ENCODE data around the gene WWC1. TPM values are rescaled to one million over a fixed set of nuclear protein-coding genes. Genes with fewer than 3 reads are reported as not detected.

Gene WWC1
- total RNA-seq, 1 donor from 2014 or later, result 48.6 TPM

DNA sequence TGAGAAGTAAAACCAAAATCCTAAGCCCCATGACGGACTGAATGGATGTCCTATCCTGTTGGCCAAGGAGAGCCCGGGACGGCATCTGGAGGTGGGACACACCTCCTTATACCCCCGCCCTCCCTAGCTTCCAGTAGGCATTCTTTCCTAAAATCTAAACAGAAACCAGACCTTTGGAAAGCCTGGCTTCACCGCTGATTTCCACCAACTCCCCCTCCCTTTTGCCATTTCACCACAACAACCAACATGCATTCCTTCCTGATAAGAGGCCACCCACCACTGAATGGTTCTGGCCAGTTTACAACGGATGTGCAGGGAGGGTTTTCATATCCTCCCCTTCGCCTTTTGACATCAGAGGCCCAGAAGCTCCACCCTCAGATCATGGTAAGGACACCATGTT lies 185.6 kb downstream of the WWC1 start:
- Histone ChIP-seq H3K79me2 (ENCODE audit: insufficient read depth, low read length) (no peaks in the 10 kb centered on the region), H3K36me3 (ENCODE audit: insufficient read depth, low read length) (no peaks in the 10 kb centered on the region), H3K4me3 (ENCODE audit: insufficient read depth, low read depth, low read length) (no peak overlapping the region), H3K4me2 (ENCODE audit: low read length) (peak overlapping the region; percentile 61), H3K9ac (ENCODE audit: low read length) (no peak overlapping the region), H3K9me3 (ENCODE audit: insufficient read depth, low read depth, low read length) (no peaks in the 10 kb centered on the region), H2AFZ (ENCODE audit: low read depth, low read length) (no peak overlapping the region), H3K4me1 (ENCODE audit: insufficient read depth, low read length) (peaks cover 25% of the 10 kb centered on the region), H3K27ac (ENCODE audit: low read depth, low read length) (no peak overlapping the region), H3K27me3 (ENCODE audit: insufficient read depth, low read length) (no peaks in the 10 kb centered on the region), H4K20me1 (ENCODE audit: insufficient read depth, low read length) (no peaks in the 10 kb centered on the region)
- H3K27me3 Mint-ChIP-seq (ENCODE audit: low read depth, unreplicated experiment), result no peaks in the 10 kb centered on the region
- no peaks in the 10 kb centered on the region for H3K36me3 Mint-ChIP-seq (ENCODE audit: low read depth, unreplicated experiment)
- peak; percentile 87 for DNase-seq (ENCODE audit: low read depth)
- peaks cover 33% of the 10 kb centered on the region for H3K4me1 Mint-ChIP-seq (ENCODE audit: low read depth, unreplicated experiment)
- TF ChIP-seq EZH2 (IDR thresholded peaks at IDR 0.05; ENCODE audit: insufficient read depth, low read length), result no peak
- TF ChIP-seq CTCF (IDR thresholded peaks at IDR 0.05; ENCODE audit: insufficient read depth, low read depth, low read length), result no peak
- H3K27ac Mint-ChIP-seq (ENCODE audit: unreplicated experiment), result peak overlapping the region; percentile 80
- peak; percentile 47 for FAIRE-seq
- no peak overlapping the region for H3K4me3 Mint-ChIP-seq (ENCODE audit: unreplicated experiment)
- H3K9me3 Mint-ChIP-seq (ENCODE audit: unreplicated experiment), result no peaks in the 10 kb centered on the region

DNA sequence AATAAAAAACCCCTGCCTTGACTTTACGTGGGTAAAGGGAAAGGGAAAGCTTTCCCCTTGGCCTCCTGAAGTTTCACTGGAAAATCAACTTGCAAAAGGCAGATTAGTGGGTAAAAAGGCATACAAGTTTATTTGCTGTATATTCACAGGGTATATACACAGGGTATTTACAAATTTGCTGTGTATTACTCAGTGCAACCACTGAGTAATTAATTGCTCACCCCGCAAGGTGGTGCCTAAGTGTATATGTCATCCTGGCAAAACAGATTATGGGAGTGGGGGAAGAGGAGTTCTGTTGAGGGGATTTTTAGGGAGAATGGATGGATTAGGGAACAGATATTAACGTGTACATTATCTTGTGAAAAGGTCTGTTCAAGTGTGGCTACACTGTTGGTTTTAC lies 187.7 kb downstream of the WWC1 start:
- Histone ChIP-seq H3K79me2 (ENCODE audit: insufficient read depth, low read length) (no peaks in the 10 kb centered on the region), H3K36me3 (ENCODE audit: insufficient read depth, low read length) (no peaks in the 10 kb centered on the region), H3K9me3 (ENCODE audit: insufficient read depth, low read depth, low read length) (no peaks in the 10 kb centered on the region), H3K4me2 (ENCODE audit: low read length) (peak overlapping the region; percentile 18), H4K20me1 (ENCODE audit: insufficient read depth, low read length) (no peaks in the 10 kb centered on the region), H3K9ac (ENCODE audit: low read length) (no peak overlapping the region), H3K27ac (ENCODE audit: low read depth, low read length) (no peak overlapping the region), H2AFZ (ENCODE audit: low read depth, low read length) (no peak overlapping the region), H3K27me3 (ENCODE audit: insufficient read depth, low read length) (no peaks in the 10 kb centered on the region), H3K4me1 (ENCODE audit: insufficient read depth, low read length) (peaks cover 14% of the 10 kb centered on the region), H3K4me3 (ENCODE audit: insufficient read depth, low read depth, low read length) (no peak overlapping the region)
- Mint-ChIP-seq H3K36me3 (ENCODE audit: low read depth, unreplicated experiment) (no peaks in the 10 kb centered on the region), H3K4me3 (ENCODE audit: unreplicated experiment) (no peak overlapping the region), H3K27me3 (ENCODE audit: low read depth, unreplicated experiment) (no peaks in the 10 kb centered on the region), H3K9me3 (ENCODE audit: unreplicated experiment) (no peaks in the 10 kb centered on the region), H3K27ac (ENCODE audit: unreplicated experiment) (no peak overlapping the region), H3K4me1 (ENCODE audit: low read depth, unreplicated experiment) (peaks cover 16% of the 10 kb centered on the region)
- DNase-seq (ENCODE audit: low read depth), result no peak
- TF ChIP-seq EZH2 (IDR thresholded peaks at IDR 0.05; ENCODE audit: insufficient read depth, low read length) (no peak), CTCF (IDR thresholded peaks at IDR 0.05; ENCODE audit: insufficient read depth, low read depth, low read length) (no peak)
- FAIRE-seq, result no peak

DNA sequence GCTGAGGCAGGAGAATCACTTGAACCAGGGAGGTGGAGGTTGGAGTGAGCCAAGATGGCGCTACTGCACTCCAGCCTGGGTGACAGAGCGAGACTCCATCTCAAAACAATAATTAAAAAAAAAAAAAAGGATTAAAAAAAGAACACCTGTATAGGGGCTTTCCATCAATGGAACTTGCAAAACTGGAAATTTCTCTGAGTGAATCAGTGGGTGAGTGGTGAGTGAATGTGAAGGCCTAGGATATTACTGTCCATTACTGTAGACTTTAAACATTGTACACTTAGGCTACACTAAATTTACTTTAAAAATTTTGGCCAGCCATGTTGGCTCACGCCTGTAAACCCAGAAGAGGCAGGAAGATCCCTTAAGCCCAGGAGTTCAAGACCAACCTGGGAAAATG lies 189.2 kb downstream of the WWC1 start:
- Histone ChIP-seq H3K4me2 (ENCODE audit: low read length) (no peak overlapping the region), H3K4me3 (ENCODE audit: insufficient read depth, low read depth, low read length) (no peak overlapping the region), H4K20me1 (ENCODE audit: insufficient read depth, low read length) (no peaks in the 10 kb centered on the region), H3K27ac (ENCODE audit: low read depth, low read length) (no peak overlapping the region), H3K9ac (ENCODE audit: low read length) (no peak overlapping the region), H2AFZ (ENCODE audit: low read depth, low read length) (no peak overlapping the region), H3K27me3 (ENCODE audit: insufficient read depth, low read length) (no peaks in the 10 kb centered on the region), H3K79me2 (ENCODE audit: insufficient read depth, low read length) (no peaks in the 10 kb centered on the region), H3K36me3 (ENCODE audit: insufficient read depth, low read length) (no peaks in the 10 kb centered on the region), H3K9me3 (ENCODE audit: insufficient read depth, low read depth, low read length) (no peaks in the 10 kb centered on the region), H3K4me1 (ENCODE audit: insufficient read depth, low read length) (peaks cover 14% of the 10 kb centered on the region)
- no peak for TF ChIP-seq EZH2 (IDR thresholded peaks at IDR 0.05; ENCODE audit: insufficient read depth, low read length)
- TF ChIP-seq CTCF (IDR thresholded peaks at IDR 0.05; ENCODE audit: insufficient read depth, low read depth, low read length), result no peak
- Mint-ChIP-seq H3K36me3 (ENCODE audit: low read depth, unreplicated experiment) (no peaks in the 10 kb centered on the region), H3K4me3 (ENCODE audit: unreplicated experiment) (no peak overlapping the region), H3K27me3 (ENCODE audit: low read depth, unreplicated experiment) (no peaks in the 10 kb centered on the region), H3K9me3 (ENCODE audit: unreplicated experiment) (no peaks in the 10 kb centered on the region), H3K27ac (ENCODE audit: unreplicated experiment) (no peak overlapping the region), H3K4me1 (ENCODE audit: low read depth, unreplicated experiment) (peaks cover 16% of the 10 kb centered on the region)
- DNase-seq (ENCODE audit: low read depth), result no peak
- no peak for FAIRE-seq
